Gastroesophageal sphincter (tissue), 3 donors: Measurements from ENCODE around the gene ANKRD23.

Experiments
- EP300 ChIP-seq: sonication (generic); formaldehyde crosslinking; IDR thresholded peaks from one replicate; pipeline ENCODE4 v1.6.1; 2017; ENCODE audit warnings: antibody characterized with exemption, mild to moderate bottlenecking
- POLR2A ChIP-seq, 2 donors: fragments of 450-650 bp; IDR thresholded peaks; one replicate each; pipeline ENCODE4 v1.6.1; 2017; ENCODE audit warnings: antibody characterized with exemption in 2 of 2, mild to moderate bottlenecking in 2 of 2, moderate library complexity in 1 of 2
- POLR2AphosphoS5 ChIP-seq: sonication (generic); formaldehyde crosslinking; IDR thresholded peaks from one replicate; pipeline ENCODE4 v1.6.1; 2017; ENCODE audit warnings: antibody characterized with exemption
- TF ChIP-seq, protein P1 (sequence below), 4 experiments: fragments of 200-600 bp in 2 of 4; fragments of 450-650 bp in 2 of 4; sonication (generic) in 1 of 4; IDR thresholded peaks; one replicate each; pipeline ENCODE4 v1.5.1; 2017 to 2019; ENCODE audit warnings: antibody characterized with exemption in 4 of 4, mild to moderate bottlenecking in 2 of 4, moderate library complexity in 2 of 4

DNA sequence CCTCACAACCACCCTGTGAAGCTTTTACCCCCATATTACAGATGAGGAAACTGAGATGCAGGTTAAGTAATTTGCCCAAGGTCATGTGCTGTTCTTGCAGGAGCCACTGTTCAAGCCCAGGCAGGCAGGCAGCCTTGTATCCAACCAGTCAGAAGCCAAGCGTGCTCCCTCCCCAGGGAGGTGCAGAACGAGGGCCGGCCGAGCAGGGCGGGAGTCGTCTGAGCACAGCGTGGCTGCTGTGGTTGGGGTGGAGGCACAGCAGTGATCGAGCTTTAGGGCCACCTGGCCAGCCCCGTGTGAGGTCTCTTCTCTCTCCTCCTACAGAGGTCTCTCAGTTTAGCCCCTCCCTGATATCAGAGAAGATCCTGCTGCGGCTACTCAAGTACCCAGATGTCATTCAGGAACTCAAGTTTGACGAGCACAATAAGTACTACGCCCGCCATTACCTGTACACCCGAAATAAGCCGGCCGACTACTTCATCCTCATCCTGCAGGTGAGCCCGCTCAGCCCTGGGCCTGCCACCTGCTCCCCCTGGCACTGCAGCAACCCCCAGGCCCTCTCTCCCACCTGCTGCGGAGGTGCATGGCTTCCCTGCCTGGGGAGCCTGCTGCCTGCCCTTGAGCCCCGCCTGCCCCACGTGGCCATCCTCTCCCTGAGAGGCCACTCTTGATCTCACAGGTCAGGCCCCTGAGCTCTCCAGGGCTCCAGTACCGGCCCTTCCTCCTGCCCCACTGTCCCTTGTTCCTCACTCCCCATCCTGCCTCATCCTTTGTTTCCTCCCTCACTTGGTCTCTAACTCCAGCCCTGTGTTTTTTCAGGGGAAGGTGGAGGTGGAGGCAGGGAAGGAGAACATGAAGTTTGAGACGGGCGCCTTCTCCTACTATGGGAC lies 44.8 kb downstream of the ANKRD23 start:
- no peak for TF ChIP-seq EP300
- TF ChIP-seq, protein P1, sequence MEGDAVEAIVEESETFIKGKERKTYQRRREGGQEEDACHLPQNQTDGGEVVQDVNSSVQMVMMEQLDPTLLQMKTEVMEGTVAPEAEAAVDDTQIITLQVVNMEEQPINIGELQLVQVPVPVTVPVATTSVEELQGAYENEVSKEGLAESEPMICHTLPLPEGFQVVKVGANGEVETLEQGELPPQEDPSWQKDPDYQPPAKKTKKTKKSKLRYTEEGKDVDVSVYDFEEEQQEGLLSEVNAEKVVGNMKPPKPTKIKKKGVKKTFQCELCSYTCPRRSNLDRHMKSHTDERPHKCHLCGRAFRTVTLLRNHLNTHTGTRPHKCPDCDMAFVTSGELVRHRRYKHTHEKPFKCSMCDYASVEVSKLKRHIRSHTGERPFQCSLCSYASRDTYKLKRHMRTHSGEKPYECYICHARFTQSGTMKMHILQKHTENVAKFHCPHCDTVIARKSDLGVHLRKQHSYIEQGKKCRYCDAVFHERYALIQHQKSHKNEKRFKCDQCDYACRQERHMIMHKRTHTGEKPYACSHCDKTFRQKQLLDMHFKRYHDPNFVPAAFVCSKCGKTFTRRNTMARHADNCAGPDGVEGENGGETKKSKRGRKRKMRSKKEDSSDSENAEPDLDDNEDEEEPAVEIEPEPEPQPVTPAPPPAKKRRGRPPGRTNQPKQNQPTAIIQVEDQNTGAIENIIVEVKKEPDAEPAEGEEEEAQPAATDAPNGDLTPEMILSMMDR (IDR thresholded peaks at IDR 0.05), result no peak
- TF ChIP-seq POLR2A (IDR thresholded peaks at IDR 0.05), result no peak
- no peak for TF ChIP-seq POLR2AphosphoS5
